H1 (cell line): ENCODE measurements around the gene ELAPOR1. TPM values are rescaled to one million over a fixed set of nuclear protein-coding genes. Genes with fewer than 3 reads are reported as not detected.

Source experiments
- CEBPB ChIP-seq: IDR thresholded peaks from 2 replicates; pipeline ENCODE4 v1.6.1; 2012; ENCODE audit warnings: low read depth, low read length
- CHD7 ChIP-seq: fragments of 300-600 bp; sonication (generic); IDR thresholded peaks from 2 replicates; pipeline ENCODE4 v1.7.1; 2012; ENCODE audit warnings: low read length, moderate library complexity, mild to moderate bottlenecking, inconsistent platforms; ENCODE audit not compliant: insufficient replicate concordance
- CTCF ChIP-seq, 3 experiments: IDR thresholded peaks; 1 replicate in 2 of 3; 2 replicates in 1 of 3; pipeline versions ENCODE4 v1.5.1 to v1.6.1; 2011; ENCODE audit warnings: low read length in 3 of 3, mild to moderate bottlenecking in 3 of 3, inconsistent platforms in 2 of 3, low read depth in 1 of 3, moderate library complexity in 1 of 3; ENCODE audit not compliant: insufficient read depth in 1 of 3; ENCODE audit errors: control extremely low read depth in 1 of 3
- GABPA ChIP-seq: IDR thresholded peaks from 2 replicates; pipeline ENCODE4 v1.6.1; 2011; ENCODE audit warnings: mild to moderate bottlenecking, low read length, moderate library complexity, borderline replicate concordance; ENCODE audit not compliant: insufficient read depth
- JUN ChIP-seq: IDR thresholded peaks from 2 replicates; pipeline ENCODE4 v1.6.1; 2011; ENCODE audit warnings: low read depth, mild to moderate bottlenecking, improper control_type of control experiment, low read length
- KDM1A ChIP-seq: fragments of 200-600, 300-600 bp; sonication (generic); IDR thresholded peaks from 2 replicates; pipeline ENCODE4 v1.7.1; 2016; ENCODE audit warnings: mild to moderate bottlenecking, low read length, borderline replicate concordance
- KDM4A ChIP-seq: IDR thresholded peaks from one replicate; pipeline ENCODE4 v1.7.1; 2012; ENCODE audit warnings: low read depth, mild to moderate bottlenecking, moderate library complexity, low read length, inconsistent platforms; ENCODE audit not compliant: severe bottlenecking
- KDM5A ChIP-seq: fragments of 200-600 bp; IDR thresholded peaks from 2 replicates; pipeline ENCODE4 v1.7.1; 2012; ENCODE audit warnings: mild to moderate bottlenecking, low read length, inconsistent platforms, mixed read lengths
- PHF8 ChIP-seq: fragments of 200-600 bp; sonication (generic); conservative IDR thresholded peaks from 2 replicates; pipeline ENCODE4 v1.7.1; 2012; ENCODE audit warnings: low read depth, mild to moderate bottlenecking, inconsistent platforms, low read length, moderate library complexity
- POLR2A ChIP-seq, 2 experiments: IDR thresholded peaks; 1 replicate in 1 of 2; 2 replicates in 1 of 2; pipeline ENCODE4 v1.6.1; 2011; ENCODE audit warnings: low read depth in 2 of 2, low read length in 2 of 2, mild to moderate bottlenecking in 2 of 2; ENCODE audit errors: control extremely low read depth in 1 of 2
- polyA plus RNA-seq, 7 experiments: library from polyadenylated mRNA; depleted of rRNA in 3 of 7; stranded (reverse) in 5 of 7; unstranded in 2 of 7; fragments of >200 nt in 5 of 7; fragments of 200-250 nt in 2 of 7; gene quantifications; 1 replicate in 5 of 7; 2 replicates in 1 of 7; 4 replicates in 1 of 7; pipeline versions ENCODE4 v1.2.1 to v1.2.3, GENCODE V29; 2011 to 2013; ENCODE audit warnings: missing spikeins in 2 of 7, mixed read lengths in 2 of 7
- total RNA-seq: library from RNA; stranded (reverse); fragmentation: NEBNext Ultra II Directional; extraction: Animal tissue kit (Norgen Biotek cat#: 25700); gene quantifications from 2 replicates; pipeline ENCODE4 v1.2.1, GENCODE V29; 2021

Gene ELAPOR1
- total and polyA plus RNA-seq, 2 of the 8 experiments (the other 6 are each of a cell fraction or from before 2014, with no cell fraction given), result 1.2 to 2.5 TPM

- TF ChIP-seq CHD7 (no peak), POLR2A (IDR thresholded peaks at IDR 0.05; ENCODE audit: control extremely low read depth in 1 of 2, low read depth in 2 of 2, low read length in 2 of 2) (no peak), CTCF (IDR thresholded peaks at IDR 0.05; ENCODE audit: control extremely low read depth in 1 of 3, insufficient read depth in 1 of 3, low read depth in 1 of 3, low read length in 3 of 3) (no peak), JUN (no peak), PHF8 (no peak), KDM5A (no peak), KDM1A (no peak), CEBPB (no peak), KDM4A (no peak), GABPA (no peak)
These were observed 4.0 kb upstream of the ELAPOR1 start (continued) for GRCh38 chr1:109109906-109110305.
